RWPE2 (cell line): Measurements from ENCODE around the gene COX7A2.
A peak's percentile ranks its signal among the peaks of the same experiment; 100 is the strongest.

ENCODE experiments used
- ATAC-seq: fragments of 200-7000 bp; cut with Tn5 transposase; 3 replicates; pipeline ENCODE4 v1.9.1; 2021; ENCODE audit warnings: low read depth
- DNase-seq: peaks from one replicate; pipeline ENCODE4 v3.0.0-alpha.2; 2020; ENCODE audit warnings: low spot score
- H3K27ac ChIP-seq: fragments of 450-650 bp; 2 replicates; pipeline ENCODE4 v1.5.1; 2017; ENCODE audit warnings: mild to moderate bottlenecking; ENCODE audit not compliant: poor library complexity, severe bottlenecking
- H3K27me3 ChIP-seq: fragments of 250-450 bp; sonication (Bioruptor Pico); 2 replicates; pipeline ENCODE4 v1.5.1; 2021; ENCODE audit warnings: mild to moderate bottlenecking, moderate library complexity; ENCODE audit not compliant: insufficient read depth, poor library complexity, severe bottlenecking
- H3K36me3 ChIP-seq: fragments of 250-450 bp; sonication (Bioruptor Pico); 2 replicates; pipeline ENCODE4 v1.5.1; 2020; ENCODE audit warnings: low read depth, mild to moderate bottlenecking, moderate library complexity
- H3K4me1 ChIP-seq: fragments of 250-450 bp; sonication (Bioruptor Pico); 2 replicates; pipeline ENCODE4 v1.5.1; 2021; ENCODE audit warnings: mild to moderate bottlenecking, moderate library complexity; ENCODE audit not compliant: insufficient read depth, poor library complexity, severe bottlenecking
- H3K4me3 ChIP-seq: fragments of 250-450 bp; sonication (Bioruptor Pico); 2 replicates; pipeline ENCODE4 v1.5.1; 2021; ENCODE audit warnings: mild to moderate bottlenecking, moderate library complexity; ENCODE audit not compliant: severe bottlenecking
- H3K9me3 ChIP-seq: fragments of 250-450 bp; sonication (Bioruptor Pico); 2 replicates; pipeline ENCODE4 v1.5.1; 2021; ENCODE audit warnings: mild to moderate bottlenecking, moderate library complexity; ENCODE audit not compliant: severe bottlenecking
- CTCF ChIP-seq: fragments of 450-650 bp; IDR thresholded peaks from one replicate; pipeline ENCODE4 v1.5.1; 2017; ENCODE audit warnings: mild to moderate bottlenecking, moderate library complexity; ENCODE audit not compliant: poor library complexity, severe bottlenecking

COX7A2 gene

GRCh38 chr6:75272145-75272840, 28.7 kb upstream of the COX7A2 start:
- Histone ChIP-seq H3K9me3 (no peaks in the 10 kb centered on the region), H3K27me3 (no peaks in the 10 kb centered on the region), H3K4me3 (no peak overlapping the region), H3K36me3 (peaks cover 40% of the 10 kb centered on the region), H3K4me1 (peaks cover 42% of the 10 kb centered on the region), H3K27ac (peak overlapping the region; percentile 41)
- TF ChIP-seq CTCF, result no peak
- no peak for DNase-seq
- ATAC-seq, result no peak

GRCh38 chr6:75268988-75269354, 25.4 kb upstream of the COX7A2 start:
- ATAC-seq (no peak), DNase-seq (no peak)
- H3K27ac ChIP-seq, result no peak overlapping the region
- peaks cover 23% of the 10 kb centered on the region for H3K4me1 ChIP-seq
- H3K27me3 ChIP-seq, result no peaks in the 10 kb centered on the region
- peaks cover 52% of the 10 kb centered on the region for H3K36me3 ChIP-seq
- H3K9me3 ChIP-seq, result no peaks in the 10 kb centered on the region
- no peak for TF ChIP-seq CTCF
- H3K4me3 ChIP-seq, result no peak overlapping the region

- peak; percentile 73 for ATAC-seq
- H3K9me3 ChIP-seq, result no peaks in the 10 kb centered on the region
- H3K27me3 ChIP-seq, result no peaks in the 10 kb centered on the region
- TF ChIP-seq CTCF, result no peak
- peaks cover 52% of the 10 kb centered on the region for H3K36me3 ChIP-seq
- no peak for DNase-seq
- H3K27ac ChIP-seq, result peak overlapping the region; percentile 4
- peaks cover 23% of the 10 kb centered on the region for H3K4me1 ChIP-seq
- no peak overlapping the region for H3K4me3 ChIP-seq
Measured at GRCh38 chr6:75268121-75268987, 24.8 kb upstream of the COX7A2 start.

GRCh38 chr6:75267461-75267860, 23.9 kb upstream of the COX7A2 start:
- H3K4me3 ChIP-seq, result no peak overlapping the region
- ATAC-seq (no peak), DNase-seq (no peak)
- no peaks in the 10 kb centered on the region for H3K9me3 ChIP-seq
- peaks cover 23% of the 10 kb centered on the region for H3K4me1 ChIP-seq
- peak overlapping the region; percentile 4 for H3K27ac ChIP-seq
- H3K36me3 ChIP-seq, result peaks cover 50% of the 10 kb centered on the region
- H3K27me3 ChIP-seq, result no peaks in the 10 kb centered on the region
- no peak for TF ChIP-seq CTCF
